ENCODE results near the gene C21orf58.
A peak's percentile ranks its signal among the peaks of the same experiment; 100 is the strongest.
"Not testable (repeated sequence)": the region's sequence is repeated elsewhere in the genome, so short reads cannot be mapped to it uniquely, and the experiment has no call there.

Gene C21orf58

GRCh38 chr21:46323710-46324389 is at the start of gene C21orf58, which contains the start of gene PCNT:
Gene C21orf58 (minus strand): TSS chr21:46323870. CDS start chr21:46322738, 1,132 bp downstream.
Gene PCNT (plus strand): TSS chr21:46324156. CDS start chr21:46324229, 73 bp downstream.
- peak; percentile 97 for DNase-seq

GRCh38 chr21:46372947-46373346 is 49.3 kb upstream of the C21orf58 start:
- not testable (repeated sequence) for DNase-seq

GRCh38 chr21:46372014-46372485 is 48.4 kb upstream of the C21orf58 start:
- no peak for DNase-seq

- DNase-seq, result no peak
Observed at GRCh38 chr21:46371204-46372013, 47.7 kb upstream of the C21orf58 start.

GRCh38 chr21:46369520-46370235 is 46.0 kb upstream of the C21orf58 start:
- DNase-seq, result no peak

- DNase-seq, result no peak
Observed at GRCh38 chr21:46368533-46369285, 45.0 kb upstream of the C21orf58 start.

- no peak for DNase-seq
Observed at GRCh38 chr21:46366966-46367365, 43.3 kb upstream of the C21orf58 start.

- no peak for DNase-seq
Observed at GRCh38 chr21:46366561-46366960, 42.9 kb upstream of the C21orf58 start.

- no peak for DNase-seq
Observed at GRCh38 chr21:46366091-46366490, 42.4 kb upstream of the C21orf58 start.

GRCh38 chr21:46363698-46364097 is 40.0 kb upstream of the C21orf58 start:
- no peak for DNase-seq

GRCh38 chr21:46362946-46363345 is 39.3 kb upstream of the C21orf58 start:
- no peak for DNase-seq

- no peak for DNase-seq
Observed at GRCh38 chr21:46361935-46362334, 38.3 kb upstream of the C21orf58 start.

- DNase-seq, result no peak
Observed at GRCh38 chr21:46361176-46361575, 37.5 kb upstream of the C21orf58 start.

GRCh38 chr21:46357684-46358425 is 34.2 kb upstream of the C21orf58 start:
- no peak for DNase-seq

GRCh38 chr21:46357335-46357604 is 33.6 kb upstream of the C21orf58 start:
- DNase-seq, result no peak

- no peak for DNase-seq
Observed at GRCh38 chr21:46356494-46357334, 33.0 kb upstream of the C21orf58 start.

- DNase-seq, result no peak
Observed at GRCh38 chr21:46356005-46356338, 32.3 kb upstream of the C21orf58 start.

- DNase-seq, result no peak
Observed at GRCh38 chr21:46355161-46356004, 31.7 kb upstream of the C21orf58 start.

GRCh38 chr21:46354518-46354917 is 30.8 kb upstream of the C21orf58 start:
- no peak for DNase-seq

- no peak for DNase-seq
Observed at GRCh38 chr21:46354046-46354445, 30.4 kb upstream of the C21orf58 start.
